Immature natural killer cell (primary cell): ENCODE measurements around the gene CACNA2D3. TPM values are rescaled to one million over a fixed set of nuclear protein-coding genes. Genes with fewer than 3 reads are reported as not detected.

Experiments used
- DNase-seq, 3 donors: peaks; one replicate each; pipeline ENCODE4 v3.0.0; 2022; ENCODE audit warnings: mixed read lengths in 1 of 3
- H3K27ac Mint-ChIP-seq, 6 donors: one replicate each; pipeline ENCODE4 v1.8.0; 2020; ENCODE audit warnings: mixed read lengths in 6 of 6, mild to moderate bottlenecking in 5 of 6, inconsistent platforms in 4 of 6, moderate library complexity in 3 of 6
- H3K27me3 Mint-ChIP-seq, 3 donors: one replicate each; pipeline ENCODE4 v1.8.0; 2020 to 2021; ENCODE audit warnings: low read depth in 3 of 3, mild to moderate bottlenecking in 3 of 3, mixed read lengths in 3 of 3, moderate library complexity in 3 of 3, inconsistent platforms in 1 of 3
- H3K36me3 Mint-ChIP-seq, 3 donors: one replicate each; pipeline ENCODE4 v1.8.0; 2020; ENCODE audit warnings: mixed read lengths in 3 of 3, inconsistent platforms in 2 of 3, mild to moderate bottlenecking in 2 of 3
- H3K4me1 Mint-ChIP-seq, 2 donors: one replicate each; pipeline ENCODE4 v1.8.0; 2020; ENCODE audit warnings: inconsistent platforms in 2 of 2, mild to moderate bottlenecking in 2 of 2, mixed read lengths in 2 of 2, moderate library complexity in 1 of 2
- H3K4me3 Mint-ChIP-seq, 5 donors: one replicate each; pipeline ENCODE4 v1.8.0; 2020; ENCODE audit warnings: mild to moderate bottlenecking in 5 of 5, mixed read lengths in 5 of 5, inconsistent platforms in 3 of 5, moderate library complexity in 3 of 5
- H3K9me3 Mint-ChIP-seq, 6 donors: one replicate each; pipeline ENCODE4 v1.8.0; 2020; ENCODE audit warnings: mild to moderate bottlenecking in 6 of 6, mixed read lengths in 6 of 6, inconsistent platforms in 4 of 6, moderate library complexity in 3 of 6
- polyA plus RNA-seq, 3 donors: library from polyadenylated mRNA; unstranded; fragments of 300-500 nt; fragmentation: Illumina TruSeq; gene quantifications; one replicate each; pipeline ENCODE4 v1.2.3, GENCODE V29; 2021

Gene CACNA2D3
- polyA plus RNA-seq, 3 donors from 2014 or later = 0.39 to 4.6 (median 0.77) TPM

DNA sequence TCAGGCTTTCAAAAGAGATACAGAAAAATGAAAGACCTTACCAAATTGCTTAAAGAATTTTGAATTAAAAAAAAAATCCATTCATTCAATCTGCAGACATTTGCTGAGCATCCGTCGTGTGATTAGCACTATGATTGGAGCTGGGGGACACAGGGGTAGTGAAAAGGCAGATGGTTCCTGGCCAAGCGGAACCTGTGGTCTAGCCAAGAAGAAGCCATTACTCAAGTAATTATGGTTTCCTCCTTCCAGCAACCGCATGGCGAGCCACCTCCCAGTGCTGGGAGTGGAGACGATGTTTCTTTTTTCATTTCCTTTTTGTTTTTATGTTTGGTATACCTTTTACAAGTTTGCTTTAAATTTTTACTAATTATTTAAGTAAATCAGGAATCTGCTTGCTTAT is 140.2 kb downstream of the CACNA2D3 start:
- Mint-ChIP-seq H3K9me3 (peaks cover 0 to 5% (median 2%) of the 10 kb centered on the region in 6 donors), H3K36me3 (no peaks in the 10 kb centered on the region), H3K4me1 (peaks cover 0 to 2% of the 10 kb centered on the region in 2 donors), H3K27me3 (peaks cover 3 to 6% (median 5%) of the 10 kb centered on the region in 3 donors), H3K4me3 (no peak overlapping the region), H3K27ac (no peak overlapping the region)
- no peak for DNase-seq

DNA sequence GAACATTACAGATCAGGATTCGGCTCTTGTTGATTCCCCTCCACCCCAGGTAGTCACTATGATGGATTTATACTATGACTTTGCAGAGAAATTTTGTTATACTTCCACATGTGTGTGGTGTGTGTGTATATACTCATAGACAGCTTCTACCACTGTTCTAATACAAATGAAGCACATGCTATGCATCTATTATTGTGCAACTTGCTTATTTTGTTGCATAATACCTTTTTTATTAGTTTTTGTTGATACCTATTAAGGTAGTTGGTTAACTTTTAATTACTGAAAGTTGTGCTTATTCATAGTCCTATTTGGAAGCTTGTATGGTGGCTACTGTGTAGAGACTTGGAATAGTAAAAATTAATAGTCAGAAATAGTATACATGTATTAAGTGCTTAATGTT is 140.6 kb downstream of the CACNA2D3 start:
- Mint-ChIP-seq H3K9me3 (peaks cover 0 to 5% (median 2%) of the 10 kb centered on the region in 6 donors), H3K27ac (no peak overlapping the region), H3K36me3 (no peaks in the 10 kb centered on the region)

DNA sequence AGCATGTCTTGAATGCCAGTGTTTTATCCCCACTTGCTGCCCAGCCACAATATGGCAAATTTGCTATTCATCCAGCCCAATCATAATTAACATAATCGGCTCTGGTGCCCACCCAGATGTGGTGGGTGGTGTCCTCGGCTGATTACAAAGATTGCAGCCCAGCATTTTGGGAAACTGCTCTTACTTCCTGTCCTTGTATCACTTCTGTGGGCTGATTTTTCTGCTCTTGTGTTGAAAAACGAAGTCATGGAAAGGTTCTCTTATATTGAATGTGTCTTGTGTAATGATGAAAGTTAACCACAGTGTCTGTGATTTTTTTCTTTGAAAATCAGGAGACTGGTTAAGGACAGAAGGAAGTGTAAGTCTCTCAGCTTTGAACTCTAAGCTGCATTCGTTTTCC is 141.7 kb downstream of the CACNA2D3 start:
- DNase-seq = no peak
- Mint-ChIP-seq H3K4me3 (no peak overlapping the region), H3K27ac (no peak overlapping the region), H3K9me3 (peaks cover 0 to 5% (median 2%) of the 10 kb centered on the region in 6 donors), H3K27me3 (peaks cover 2 to 6% (median 3%) of the 10 kb centered on the region in 3 donors), H3K36me3 (no peaks in the 10 kb centered on the region), H3K4me1 (peaks cover 0 to 2% of the 10 kb centered on the region in 2 donors)

More for the DNA sequence above, 140.6 kb downstream of the CACNA2D3 start:
- DNase-seq = no peak
- H3K27me3 Mint-ChIP-seq = peaks cover 2 to 6% (median 3%) of the 10 kb centered on the region in 3 donors
- no peak overlapping the region for H3K4me3 Mint-ChIP-seq
- peaks cover 0 to 2% of the 10 kb centered on the region in 2 donors for H3K4me1 Mint-ChIP-seq

- DNase-seq = no peak
- H3K36me3 Mint-ChIP-seq = no peaks in the 10 kb centered on the region
- H3K27ac Mint-ChIP-seq = no peak overlapping the region
- H3K9me3 Mint-ChIP-seq = peaks cover 0 to 4% (median 1%) of the 10 kb centered on the region in 6 donors
- peaks cover 0 to 2% (median 2%) of the 10 kb centered on the region in 3 donors for H3K27me3 Mint-ChIP-seq
- no peaks in the 10 kb centered on the region for H3K4me1 Mint-ChIP-seq
- no peak overlapping the region for H3K4me3 Mint-ChIP-seq
Measured at GRCh38 chr3:54270816-54271526, 148.6 kb downstream of the CACNA2D3 start.

DNA sequence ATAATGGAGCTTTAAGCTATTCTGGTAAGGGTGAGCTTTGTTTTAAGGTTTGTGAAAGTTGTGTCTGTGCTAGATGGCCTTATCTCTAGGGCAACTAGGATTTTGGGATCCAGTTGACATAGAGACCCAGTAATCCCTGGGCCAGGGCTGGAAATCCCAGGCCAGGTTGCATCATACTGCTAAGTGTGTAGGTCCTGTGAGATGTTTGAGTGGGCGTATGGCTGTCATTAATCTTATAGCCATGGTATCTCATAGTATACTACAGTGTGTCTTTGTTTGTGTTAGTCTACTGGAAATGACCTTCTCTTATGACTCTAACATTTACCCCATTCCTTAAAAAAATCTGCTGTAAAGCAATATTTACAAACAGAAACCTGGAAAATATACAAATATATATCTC is 151.4 kb downstream of the CACNA2D3 start:
- peaks cover 0 to 11% (median 1%) of the 10 kb centered on the region in 6 donors for H3K9me3 Mint-ChIP-seq
- H3K36me3 Mint-ChIP-seq = no peaks in the 10 kb centered on the region
- no peak overlapping the region for H3K4me3 Mint-ChIP-seq
- H3K4me1 Mint-ChIP-seq = no peaks in the 10 kb centered on the region
- no peak overlapping the region for H3K27ac Mint-ChIP-seq
- peaks cover 0 to 6% (median 3%) of the 10 kb centered on the region in 3 donors for H3K27me3 Mint-ChIP-seq
- no peak for DNase-seq

- H3K27me3 Mint-ChIP-seq = peaks cover 0 to 5% (median 3%) of the 10 kb centered on the region in 3 donors
- H3K4me3 Mint-ChIP-seq = no peak overlapping the region
- H3K27ac Mint-ChIP-seq = no peak overlapping the region
- no peaks in the 10 kb centered on the region for H3K36me3 Mint-ChIP-seq
- no peak for DNase-seq
- no peaks in the 10 kb centered on the region for H3K4me1 Mint-ChIP-seq
- H3K9me3 Mint-ChIP-seq = peaks cover 0 to 11% (median 1%) of the 10 kb centered on the region in 6 donors
Measured at GRCh38 chr3:54274607-54275006, 152.3 kb downstream of the CACNA2D3 start.

GRCh38 chr3:54279005-54279583 is 156.7 kb downstream of the CACNA2D3 start:
- no peaks in the 10 kb centered on the region for H3K4me1 Mint-ChIP-seq
- no peaks in the 10 kb centered on the region for H3K36me3 Mint-ChIP-seq
- peaks cover 0 to 5% (median 5%) of the 10 kb centered on the region in 3 donors for H3K27me3 Mint-ChIP-seq
- no peak overlapping the region for H3K4me3 Mint-ChIP-seq
- H3K9me3 Mint-ChIP-seq = peaks cover 0 to 17% (median 5%) of the 10 kb centered on the region in 6 donors
- no peak for DNase-seq
- no peak overlapping the region for H3K27ac Mint-ChIP-seq

DNA sequence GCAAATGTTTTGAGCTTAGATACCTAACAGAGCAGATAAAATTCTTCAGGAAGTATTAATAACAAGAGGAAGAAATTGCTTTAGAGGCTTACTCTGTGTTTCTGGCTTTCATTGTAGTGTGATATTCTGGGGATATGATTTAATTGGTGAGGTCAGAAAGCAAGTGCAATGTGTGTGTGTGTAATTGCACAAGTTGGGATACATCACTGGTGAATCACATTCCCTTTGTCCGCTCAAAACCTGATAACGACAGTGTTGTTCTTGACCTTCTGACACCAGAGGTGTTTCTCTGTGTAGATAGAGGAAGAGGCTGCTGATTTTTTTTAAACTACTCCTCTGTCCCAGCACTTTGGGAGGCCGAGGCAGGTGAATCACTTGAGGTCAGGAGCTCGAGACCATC is 161.1 kb downstream of the CACNA2D3 start:
- H3K4me1 Mint-ChIP-seq = no peaks in the 10 kb centered on the region
- H3K4me3 Mint-ChIP-seq = no peak overlapping the region
- no peak overlapping the region for H3K27ac Mint-ChIP-seq
- H3K9me3 Mint-ChIP-seq = peaks cover 0 to 15% (median 2%) of the 10 kb centered on the region in 6 donors
- DNase-seq = no peak
- peaks cover 0 to 4% (median 2%) of the 10 kb centered on the region in 3 donors for H3K27me3 Mint-ChIP-seq
- H3K36me3 Mint-ChIP-seq = no peaks in the 10 kb centered on the region

- no peak overlapping the region for H3K4me3 Mint-ChIP-seq
- no peak overlapping the region for H3K27ac Mint-ChIP-seq
- peaks cover 0 to 5% (median 0%) of the 10 kb centered on the region in 3 donors for H3K27me3 Mint-ChIP-seq
- peaks cover 0 to 10% (median 2%) of the 10 kb centered on the region in 6 donors for H3K9me3 Mint-ChIP-seq
- no peak for DNase-seq
- H3K4me1 Mint-ChIP-seq = no peaks in the 10 kb centered on the region
- no peaks in the 10 kb centered on the region for H3K36me3 Mint-ChIP-seq
Measured at GRCh38 chr3:54294214-54294613, 171.9 kb downstream of the CACNA2D3 start.

GRCh38 chr3:54296531-54296930 is 174.2 kb downstream of the CACNA2D3 start:
- H3K4me3 Mint-ChIP-seq = no peak overlapping the region
- H3K4me1 Mint-ChIP-seq = no peaks in the 10 kb centered on the region
- peaks cover 0 to 4% (median 2%) of the 10 kb centered on the region in 3 donors for H3K27me3 Mint-ChIP-seq
- H3K9me3 Mint-ChIP-seq = peaks cover 0 to 10% (median 2%) of the 10 kb centered on the region in 6 donors
- no peak overlapping the region for H3K27ac Mint-ChIP-seq
- H3K36me3 Mint-ChIP-seq = no peaks in the 10 kb centered on the region
- DNase-seq = no peak

GRCh38 chr3:54299169-54299935 is 177.0 kb downstream of the CACNA2D3 start:
- Mint-ChIP-seq H3K36me3 (no peaks in the 10 kb centered on the region), H3K4me3 (no peak overlapping the region), H3K27me3 (peaks cover 0 to 4% (median 2%) of the 10 kb centered on the region in 3 donors), H3K27ac (no peak overlapping the region), H3K9me3 (peaks cover 0 to 5% (median 0%) of the 10 kb centered on the region in 6 donors), H3K4me1 (no peaks in the 10 kb centered on the region)
- no peak for DNase-seq

- no peak overlapping the region for H3K4me3 Mint-ChIP-seq
- DNase-seq = no peak
- H3K4me1 Mint-ChIP-seq = no peaks in the 10 kb centered on the region
- peaks cover 0 to 3% (median 0%) of the 10 kb centered on the region in 6 donors for H3K9me3 Mint-ChIP-seq
- H3K27me3 Mint-ChIP-seq = peaks cover 0 to 2% (median 0%) of the 10 kb centered on the region in 3 donors
- no peaks in the 10 kb centered on the region for H3K36me3 Mint-ChIP-seq
- H3K27ac Mint-ChIP-seq = no peak overlapping the region
Measured at GRCh38 chr3:54303517-54304375, 181.4 kb downstream of the CACNA2D3 start.

- H3K36me3 Mint-ChIP-seq = no peaks in the 10 kb centered on the region
- no peak for DNase-seq
- no peaks in the 10 kb centered on the region for H3K4me1 Mint-ChIP-seq
- peaks cover 0 to 3% (median under 1%) of the 10 kb centered on the region in 3 donors for H3K27me3 Mint-ChIP-seq
- no peak overlapping the region for H3K4me3 Mint-ChIP-seq
- H3K27ac Mint-ChIP-seq = no peak overlapping the region
- H3K9me3 Mint-ChIP-seq = peaks cover 0 to 3% (median 0%) of the 10 kb centered on the region in 6 donors
Measured at GRCh38 chr3:54304877-54305276, 182.5 kb downstream of the CACNA2D3 start.
